GM20000 (cell line): Measurements from ENCODE around the gene APH1B.

Experiments
- DNase-seq: peaks from one replicate; pipeline ENCODE4 v3.0.0; 2012; ENCODE audit warnings: low spot score
- TF ChIP-seq, protein P1 (sequence below): IDR thresholded peaks from 2 replicates; pipeline ENCODE4 v1.5.1; 2012; ENCODE audit warnings: mild to moderate bottlenecking, control low read depth; ENCODE audit errors: extremely low read depth, missing control alignments

APH1B gene

GRCh38 chr15:63254991-63255390, 22.4 kb upstream of the APH1B start:
- no peak for DNase-seq
- TF ChIP-seq, protein P1, sequence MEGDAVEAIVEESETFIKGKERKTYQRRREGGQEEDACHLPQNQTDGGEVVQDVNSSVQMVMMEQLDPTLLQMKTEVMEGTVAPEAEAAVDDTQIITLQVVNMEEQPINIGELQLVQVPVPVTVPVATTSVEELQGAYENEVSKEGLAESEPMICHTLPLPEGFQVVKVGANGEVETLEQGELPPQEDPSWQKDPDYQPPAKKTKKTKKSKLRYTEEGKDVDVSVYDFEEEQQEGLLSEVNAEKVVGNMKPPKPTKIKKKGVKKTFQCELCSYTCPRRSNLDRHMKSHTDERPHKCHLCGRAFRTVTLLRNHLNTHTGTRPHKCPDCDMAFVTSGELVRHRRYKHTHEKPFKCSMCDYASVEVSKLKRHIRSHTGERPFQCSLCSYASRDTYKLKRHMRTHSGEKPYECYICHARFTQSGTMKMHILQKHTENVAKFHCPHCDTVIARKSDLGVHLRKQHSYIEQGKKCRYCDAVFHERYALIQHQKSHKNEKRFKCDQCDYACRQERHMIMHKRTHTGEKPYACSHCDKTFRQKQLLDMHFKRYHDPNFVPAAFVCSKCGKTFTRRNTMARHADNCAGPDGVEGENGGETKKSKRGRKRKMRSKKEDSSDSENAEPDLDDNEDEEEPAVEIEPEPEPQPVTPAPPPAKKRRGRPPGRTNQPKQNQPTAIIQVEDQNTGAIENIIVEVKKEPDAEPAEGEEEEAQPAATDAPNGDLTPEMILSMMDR, result no peak

DNA sequence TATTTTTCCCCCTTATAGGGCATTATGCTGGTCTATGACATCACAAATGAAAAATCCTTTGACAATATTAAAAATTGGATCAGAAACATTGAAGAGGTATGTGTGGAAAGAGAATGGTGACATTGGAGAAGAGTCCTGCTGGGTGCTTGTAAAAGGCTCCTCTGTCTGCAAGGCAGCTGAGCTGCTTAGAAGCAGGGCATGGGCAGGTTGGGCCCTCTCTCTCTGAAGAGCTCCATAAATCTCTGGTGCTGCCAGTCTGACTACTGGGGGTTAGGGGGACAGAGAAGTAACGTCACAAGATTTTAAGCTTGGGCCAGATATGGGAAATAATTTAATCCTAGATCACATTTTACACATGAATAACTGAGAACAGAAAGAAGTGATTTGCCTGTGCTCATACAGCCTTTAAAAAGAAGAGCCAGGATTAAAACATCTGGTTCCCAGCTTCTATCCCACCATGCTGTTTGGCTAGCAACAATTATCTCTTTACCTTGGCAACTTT, 21.9 kb upstream of the APH1B start:
- TF ChIP-seq, protein P1, result no peak

GRCh38 chr15:63256433-63257274, 20.8 kb upstream of the APH1B start:
- no peak for DNase-seq
- TF ChIP-seq, protein P1, result no peak

More for the DNA sequence above, 21.9 kb upstream of the APH1B start:
- no peak for DNase-seq

DNA sequence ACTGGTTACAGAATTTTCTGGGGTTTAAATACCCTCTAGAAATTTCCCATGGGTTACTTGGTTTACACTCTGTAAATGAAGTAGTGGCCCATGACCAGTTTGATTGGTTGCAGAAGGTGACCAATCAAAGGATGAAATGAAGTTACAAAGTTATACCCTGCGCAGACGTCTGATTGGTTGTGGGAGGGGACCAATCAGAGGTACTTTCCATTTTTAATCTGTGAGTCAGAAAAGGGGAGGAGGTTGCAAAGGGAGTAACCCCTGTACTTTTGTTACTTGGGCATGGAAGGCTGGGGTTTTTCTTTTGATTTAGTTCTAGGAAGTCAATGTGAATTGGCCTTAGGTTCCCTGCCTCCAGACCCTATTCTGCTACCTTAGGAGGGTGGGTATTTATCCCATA, 18.7 kb upstream of the APH1B start:
- DNase-seq, result no peak
- TF ChIP-seq, protein P1, result no peak

DNA sequence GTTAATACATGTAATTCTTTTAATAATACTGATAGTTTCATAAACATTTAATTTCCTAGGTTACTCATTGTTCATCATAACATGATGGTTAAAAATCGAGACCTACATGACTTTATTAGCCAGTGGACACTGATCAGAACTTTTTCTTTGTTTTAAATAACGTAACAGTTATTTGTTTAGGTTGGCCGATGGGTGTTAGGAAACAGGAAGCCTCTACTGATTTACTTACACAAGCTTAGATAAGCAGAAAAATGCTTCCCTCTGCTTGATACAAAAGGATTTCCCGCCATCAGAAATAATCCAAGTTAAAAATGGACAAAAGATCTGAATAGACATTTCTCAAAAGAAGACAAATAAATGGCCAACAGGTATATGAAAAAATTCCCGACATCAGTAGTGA, 16.6 kb upstream of the APH1B start:
- TF ChIP-seq, protein P1, result no peak
- DNase-seq, result no peak

DNA sequence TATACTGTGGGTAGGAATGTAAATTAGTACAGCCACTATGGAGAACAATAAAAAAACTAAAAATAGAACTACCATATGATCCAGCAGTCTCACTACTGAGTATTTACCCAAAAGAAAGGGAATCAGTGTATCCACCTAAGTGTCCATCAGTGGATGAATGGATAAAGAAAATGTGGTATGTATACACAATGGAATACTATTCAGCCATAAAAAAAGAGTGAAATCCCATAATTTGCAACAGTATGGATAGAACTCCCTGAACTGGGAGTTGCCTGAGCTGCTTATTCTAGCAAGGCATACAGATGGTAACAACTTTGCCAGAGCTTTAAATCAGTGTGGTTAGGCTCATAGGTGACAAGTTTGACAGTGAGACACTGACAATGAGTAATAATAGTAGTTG, 16.1 kb upstream of the APH1B start:
- DNase-seq, result no peak
- TF ChIP-seq, protein P1, result no peak

DNA sequence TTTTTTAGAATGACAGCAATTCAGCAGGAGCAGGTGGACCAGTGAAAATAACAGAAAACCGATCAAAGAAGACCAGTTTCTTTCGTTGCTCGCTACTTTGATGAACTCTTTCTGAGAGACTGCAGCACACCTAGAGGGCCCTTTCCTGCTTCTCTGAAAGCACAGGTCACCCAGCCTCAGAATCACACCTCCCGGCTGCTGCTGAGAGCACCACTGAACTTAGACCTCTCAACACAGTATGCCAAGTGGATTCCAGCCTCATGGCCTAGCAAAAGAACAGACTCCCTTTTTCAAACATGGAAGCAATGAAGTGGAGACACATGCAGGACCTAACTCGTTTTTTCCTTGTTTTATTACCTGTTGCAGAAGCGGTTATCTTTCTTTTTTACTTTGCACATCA, 13.9 kb upstream of the APH1B start:
- TF ChIP-seq, protein P1, result no peak
- no peak for DNase-seq
